RKO (cell line): Measurements from ENCODE around the gene NDUFS2.

Source experiments
- DNase-seq: peaks from one replicate; pipeline ENCODE4 v3.0.0-alpha.2; 2016; ENCODE audit warnings: low spot score

NDUFS2 gene

GRCh38 chr1:161201836-161202712 is at the start of gene NDUFS2:
TSS of gene NDUFS2 (plus strand) at chr1:161202367. CDS start at chr1:161202386, 19 bp downstream.
- peak; percentile 99 for DNase-seq

GRCh38 chr1:161153176-161153575 is 49.0 kb upstream of the NDUFS2 start:
- DNase-seq, result no peak

- DNase-seq, result peak; percentile 95
Measured at GRCh38 chr1:161153682-161154337, 48.4 kb upstream of the NDUFS2 start, which contains the start of gene UFC1. TSS of gene UFC1 (plus strand) at chr1:161153978. CDS start at chr1:161153998, 20 bp downstream.

GRCh38 chr1:161157867-161158266 is 44.3 kb upstream of the NDUFS2 start:
- no peak for DNase-seq

- DNase-seq, result peak; percentile 98
Measured at GRCh38 chr1:161158316-161159010, 43.7 kb upstream of the NDUFS2 start.

GRCh38 chr1:161159087-161159912 is 42.9 kb upstream of the NDUFS2 start, which contains the start of gene USP21:
TSS of gene USP21 (plus strand) at chr1:161159500. CDS start at chr1:161160641, 1,141 bp downstream.
- peak; percentile 90 for DNase-seq

- no peak for DNase-seq
Measured at GRCh38 chr1:161159913-161160243, 42.3 kb upstream of the NDUFS2 start.

GRCh38 chr1:161160671-161161145 is 41.5 kb upstream of the NDUFS2 start:
- DNase-seq, result no peak

GRCh38 chr1:161161652-161162051 is 40.5 kb upstream of the NDUFS2 start:
- no peak for DNase-seq

GRCh38 chr1:161162052-161162451 is 40.1 kb upstream of the NDUFS2 start:
- DNase-seq, result no peak

GRCh38 chr1:161162806-161163205 is 39.4 kb upstream of the NDUFS2 start:
- no peak for DNase-seq

- no peak for DNase-seq
Measured at GRCh38 chr1:161163793-161164192, 38.4 kb upstream of the NDUFS2 start.

- DNase-seq, result no peak
Measured at GRCh38 chr1:161164901-161165610, 37.1 kb upstream of the NDUFS2 start.

GRCh38 chr1:161165742-161166668 is 36.2 kb upstream of the NDUFS2 start, which contains the start of gene PPOX:
TSS of gene PPOX (plus strand) at chr1:161166426. CDS start at chr1:161166848, 422 bp downstream.
- peak; percentile 99 for DNase-seq

- peak; percentile 66 for DNase-seq
Measured at GRCh38 chr1:161166669-161167548, 35.3 kb upstream of the NDUFS2 start.

GRCh38 chr1:161168906-161169305 is 33.3 kb upstream of the NDUFS2 start:
- no peak for DNase-seq

GRCh38 chr1:161171191-161171590 is 31.0 kb upstream of the NDUFS2 start:
- no peak for DNase-seq

GRCh38 chr1:161171696-161172095 is 30.5 kb upstream of the NDUFS2 start:
- no peak for DNase-seq

- no peak for DNase-seq
Measured at GRCh38 chr1:161172349-161172748, 29.8 kb upstream of the NDUFS2 start.
